GM04503 (cell line): ENCODE results near the gene SRBD1.
A peak's percentile ranks its signal among the peaks of the same experiment; 100 is the strongest.

ENCODE experiments used
- DNase-seq: peaks from one replicate; pipeline ENCODE4 v3.0.0-alpha.2; 2012; ENCODE audit warnings: low read depth

Gene SRBD1

DNA sequence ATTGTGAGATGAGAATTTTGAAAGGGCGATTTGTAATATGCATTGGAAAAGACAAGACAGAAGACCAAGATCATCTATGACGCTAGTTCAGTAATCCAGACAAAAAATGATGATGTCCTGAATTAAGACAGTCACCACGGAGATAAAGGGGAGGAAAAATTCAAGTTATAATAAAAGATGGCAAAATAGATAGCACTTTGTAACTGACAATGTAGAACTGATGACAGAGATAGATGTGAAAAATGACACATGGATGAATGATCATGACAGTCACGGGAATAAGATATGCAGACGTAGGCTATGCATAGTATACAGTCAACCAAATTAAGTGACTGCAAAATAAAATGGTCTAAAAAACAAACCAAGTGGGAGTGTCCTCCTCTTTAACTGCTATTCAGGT lies 59.2 kb downstream of the SRBD1 start:
- DNase-seq: no peak

DNA sequence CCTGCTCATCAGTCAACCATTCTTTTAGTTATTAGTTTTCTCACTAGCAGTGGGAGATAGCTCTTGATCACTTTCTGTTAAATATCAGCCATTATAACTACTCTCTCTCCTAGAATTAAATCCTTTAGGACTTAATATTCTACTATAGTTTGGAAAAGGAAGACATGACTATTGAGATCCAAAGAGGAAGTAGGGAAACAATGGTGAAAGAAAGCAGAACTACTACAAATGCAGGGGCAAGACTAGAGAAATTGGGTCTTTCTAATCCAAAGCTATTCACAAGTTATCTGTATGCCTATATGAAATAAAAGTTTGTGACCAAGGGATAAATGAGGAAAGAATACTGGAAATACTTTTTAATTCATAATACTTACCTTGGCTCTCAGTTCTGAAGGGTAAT lies 65.1 kb downstream of the SRBD1 start:
- no peak for DNase-seq

- DNase-seq: no peak
These were observed 67.8 kb downstream of the SRBD1 start for GRCh38 chr2:45543257-45543656.

DNA sequence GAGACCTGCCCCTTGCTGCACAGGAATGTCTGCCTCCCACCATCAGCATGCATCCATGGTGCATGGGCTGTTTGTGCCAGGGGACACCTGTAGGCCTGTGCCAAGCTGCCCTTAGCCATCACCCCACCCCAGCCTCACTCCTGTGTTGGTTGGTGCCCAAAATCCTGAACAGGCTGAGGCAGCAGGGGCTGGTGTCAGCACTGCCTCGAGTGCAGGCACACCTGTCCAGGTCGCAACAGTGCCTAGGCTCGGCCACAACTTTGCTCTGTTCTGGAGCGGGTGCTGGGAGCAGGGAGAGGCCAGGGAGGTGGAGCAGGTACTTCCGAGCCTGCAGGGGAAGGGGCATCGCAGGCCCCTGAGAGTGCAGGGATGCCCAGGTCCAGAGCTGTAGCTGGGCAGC lies 69.1 kb downstream of the SRBD1 start:
- no peak for DNase-seq

DNA sequence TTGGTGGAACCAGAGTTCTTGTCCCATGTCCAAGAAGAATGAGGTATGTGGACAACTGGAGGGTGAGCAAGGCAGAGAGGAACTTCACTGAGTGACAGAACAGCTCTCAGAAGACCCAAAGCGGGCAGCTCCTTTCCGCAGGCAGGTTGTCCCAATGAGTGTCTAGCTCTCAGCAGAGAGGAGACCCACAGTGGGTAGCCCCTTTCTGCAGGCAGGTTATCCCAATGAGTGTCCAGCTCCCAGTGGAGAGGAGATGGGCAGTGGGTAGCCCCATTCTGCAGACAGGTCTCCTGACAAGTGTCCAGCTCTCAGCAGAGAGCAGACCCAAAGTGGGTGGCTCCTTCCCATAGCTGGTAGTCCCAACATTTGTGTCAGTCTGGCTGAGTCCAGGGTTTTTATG lies 69.6 kb downstream of the SRBD1 start:
- no peak for DNase-seq

DNA sequence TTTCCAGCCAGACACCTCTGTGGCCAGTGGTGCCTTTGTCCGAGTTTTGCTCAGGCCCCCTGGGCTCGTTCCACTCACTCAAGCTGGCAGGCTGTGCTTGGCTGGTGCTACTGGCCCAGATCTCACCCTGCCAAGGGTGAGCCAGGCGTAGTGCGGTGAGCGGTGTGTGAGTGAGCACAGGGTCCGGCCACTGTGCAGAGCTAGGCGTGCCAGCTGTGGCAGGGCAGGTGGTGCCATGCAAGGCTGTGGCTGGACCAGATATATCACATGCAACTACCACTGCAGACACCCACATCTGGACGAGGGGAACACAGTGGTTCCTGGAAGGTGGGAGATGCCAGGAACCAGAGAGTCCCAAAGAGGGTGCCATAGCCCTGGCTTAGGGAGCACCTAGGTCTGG lies 70.1 kb downstream of the SRBD1 start:
- DNase-seq: no peak

GRCh38 chr2:45533771-45534170 lies 77.3 kb downstream of the SRBD1 start:
- DNase-seq: peak; percentile 14

GRCh38 chr2:45532181-45532580 lies 78.9 kb downstream of the SRBD1 start:
- DNase-seq: no peak

DNA sequence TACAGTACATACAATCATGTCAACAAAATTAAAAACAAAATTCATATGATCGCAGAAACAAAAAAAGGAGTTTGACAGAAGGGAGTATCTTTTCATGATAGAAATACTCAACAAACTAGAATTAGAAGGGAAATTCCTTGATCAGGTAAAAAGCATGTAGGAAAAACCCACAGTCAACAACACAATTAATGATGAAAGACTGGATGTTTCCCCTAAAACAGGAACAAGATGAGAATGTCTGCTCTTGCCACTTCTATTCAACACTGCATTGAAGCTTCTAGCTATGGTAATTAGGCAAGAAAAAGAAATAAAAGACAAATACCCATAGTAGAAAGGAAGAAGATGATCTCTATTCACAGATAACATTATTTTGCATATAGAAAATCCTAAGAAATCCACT lies 87.1 kb downstream of the SRBD1 start:
- no peak for DNase-seq

- DNase-seq: no peak
These were observed 92.5 kb downstream of the SRBD1 start for GRCh38 chr2:45518546-45518945.

GRCh38 chr2:45510701-45511420 lies 100.2 kb downstream of the SRBD1 start:
- no peak for DNase-seq

- DNase-seq: no peak
These were observed 104.3 kb downstream of the SRBD1 start for GRCh38 chr2:45506756-45507155.

DNA sequence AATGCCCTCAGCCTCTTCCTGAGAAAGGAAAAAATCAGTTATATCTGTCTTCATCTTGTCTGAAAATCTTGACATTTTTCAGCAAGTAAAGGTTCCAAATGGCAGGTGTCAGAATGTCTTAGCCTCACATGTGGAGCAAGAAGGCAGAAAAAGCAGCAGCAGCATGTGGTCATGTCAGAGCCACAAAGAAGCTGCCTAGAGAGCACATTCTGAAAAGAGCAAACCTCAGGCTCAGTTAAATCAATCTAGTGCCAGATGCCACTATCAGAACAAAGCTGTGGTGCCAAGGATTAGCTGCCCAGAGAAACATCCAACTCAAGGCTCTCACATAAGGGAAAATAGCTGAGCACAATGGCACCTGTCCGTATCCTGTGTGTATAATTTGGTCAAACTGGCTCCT lies 105.9 kb downstream of the SRBD1 start:
- DNase-seq: no peak

GRCh38 chr2:45498661-45499550 lies 112.2 kb downstream of the SRBD1 start:
- DNase-seq: no peak

DNA sequence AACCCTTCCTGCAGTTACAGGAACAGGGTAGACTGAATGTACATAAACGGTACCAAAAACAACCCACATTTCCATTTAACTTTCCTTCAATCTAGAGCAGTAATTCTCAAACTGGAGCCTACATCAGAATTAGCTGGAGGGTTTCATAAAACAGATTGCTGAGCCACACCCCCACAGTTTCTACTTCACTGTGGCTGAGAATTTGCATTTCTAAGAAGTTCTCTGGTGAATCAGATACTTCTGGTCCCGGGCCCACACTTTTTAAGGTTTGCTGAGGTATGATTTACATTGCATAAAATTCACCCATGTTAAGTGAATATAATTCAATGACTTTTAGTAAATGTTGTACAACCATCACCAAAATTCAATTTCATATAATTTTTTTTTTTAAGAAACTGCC lies 113.7 kb downstream of the SRBD1 start:
- DNase-seq: no peak

DNA sequence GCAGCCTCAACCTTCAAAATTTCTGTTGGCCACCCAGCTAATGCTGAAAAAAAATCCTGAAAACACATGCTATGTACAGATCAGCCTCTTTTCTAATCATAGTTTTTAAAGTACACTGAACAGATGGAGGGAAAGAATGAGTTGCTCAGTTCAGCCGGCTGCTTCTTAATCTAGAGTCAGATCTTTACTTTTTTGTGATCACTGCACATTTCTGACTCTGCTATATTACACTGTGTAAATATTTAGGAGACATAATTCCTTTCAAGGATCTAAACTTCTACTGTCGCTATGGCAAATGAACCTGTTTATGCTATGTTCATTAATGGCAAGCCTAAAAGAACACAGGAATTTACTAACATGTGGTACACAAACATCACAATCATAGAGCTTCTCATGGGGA lies 114.2 kb downstream of the SRBD1 start:
- DNase-seq: no peak

GRCh38 chr2:45494978-45495293 lies 116.1 kb downstream of the SRBD1 start:
- DNase-seq: no peak

DNA sequence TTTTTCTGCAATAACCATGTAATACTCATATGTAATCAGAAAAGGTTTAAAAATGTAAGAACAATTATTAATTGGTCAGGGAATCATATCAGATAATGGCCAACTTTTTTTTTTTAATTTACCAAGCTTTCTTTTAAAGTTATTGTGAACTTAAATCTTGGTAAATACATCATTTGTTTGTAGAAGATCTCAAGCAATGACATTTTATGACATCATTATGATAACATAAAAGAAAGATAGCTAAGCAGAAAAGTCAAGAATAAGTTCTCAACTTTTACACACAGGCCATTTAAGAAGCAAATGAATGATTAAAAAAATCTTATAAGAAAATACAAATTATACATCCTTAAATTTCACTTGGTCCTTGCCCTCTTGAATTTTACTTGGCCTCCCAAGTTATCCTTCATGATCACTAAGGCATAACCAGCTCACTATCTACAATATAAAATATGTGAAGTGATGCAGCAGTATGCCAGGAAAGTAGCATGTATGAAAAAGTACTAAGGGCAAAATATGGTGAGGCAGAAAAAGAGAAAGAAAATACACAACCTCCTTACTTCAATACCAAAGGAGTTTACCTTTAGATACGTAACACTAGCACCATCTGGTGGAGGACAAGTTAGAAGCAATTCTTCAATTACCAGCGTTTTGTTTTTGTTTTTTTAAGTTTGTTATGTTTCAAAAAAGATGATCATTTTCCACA lies 116.6 kb downstream of the SRBD1 start:
- peak; percentile 21 for DNase-seq

- DNase-seq: no peak
These were observed 126.1 kb downstream of the SRBD1 start for GRCh38 chr2:45484965-45485364.

GRCh38 chr2:45483997-45484396 lies 127.1 kb downstream of the SRBD1 start:
- DNase-seq: no peak

GRCh38 chr2:45477546-45477945 lies 133.5 kb downstream of the SRBD1 start:
- no peak for DNase-seq

DNA sequence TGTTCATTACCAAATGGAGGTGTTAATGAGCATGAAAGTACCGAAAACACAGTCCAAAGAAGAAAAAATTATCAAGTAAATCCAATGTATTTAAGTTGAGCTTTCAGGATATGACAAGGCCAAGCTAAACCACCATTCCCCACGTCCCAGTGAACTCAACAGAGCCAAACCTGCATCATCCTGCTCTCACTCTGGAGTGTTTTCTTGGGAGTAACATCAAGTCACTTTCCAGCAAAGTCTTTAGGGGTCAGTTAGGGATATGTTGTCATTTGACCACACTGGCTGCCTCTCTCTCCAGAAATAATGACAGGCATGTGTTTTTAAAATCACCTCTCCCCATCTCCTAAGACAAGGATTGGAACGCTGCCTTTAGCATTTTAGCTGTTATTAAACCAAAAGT lies 140.5 kb downstream of the SRBD1 start:
- no peak for DNase-seq
